ENCODE results near the gene TMPRSS15.

Gene TMPRSS15

DNA sequence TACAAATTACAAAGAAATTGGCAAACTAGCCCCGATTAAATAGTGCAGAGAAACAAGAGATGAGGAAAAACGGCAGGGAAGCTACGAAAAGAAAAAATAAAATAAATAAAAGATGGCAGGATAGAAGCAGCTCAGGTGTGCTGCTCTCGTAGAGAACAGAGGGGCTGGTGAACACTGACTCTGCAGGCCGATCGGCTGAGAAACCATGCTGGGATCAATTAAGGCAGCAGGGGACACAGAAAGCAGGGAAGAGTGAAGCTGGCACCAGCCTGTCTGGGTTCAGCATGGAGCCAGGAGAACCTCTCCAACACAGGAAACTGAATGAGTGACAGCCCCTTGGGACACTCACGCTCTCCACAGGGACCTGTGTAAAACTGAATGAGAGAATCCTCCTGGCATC, 39.5 kb upstream of the TMPRSS15 start:
- ATAC-seq (ENCODE audit: low read depth) (no peak), DNase-seq (ENCODE audit: low spot score) (no peak)
- H3K36me3 ChIP-seq (ENCODE audit: low read depth): no peaks in the 10 kb centered on the region
- H3K9me3 ChIP-seq (ENCODE audit: severe bottlenecking): no peaks in the 10 kb centered on the region
- H3K4me3 ChIP-seq (ENCODE audit: severe bottlenecking): no peak overlapping the region
- H3K4me1 ChIP-seq (ENCODE audit: insufficient read depth, poor library complexity, severe bottlenecking): no peaks in the 10 kb centered on the region
- no peaks in the 10 kb centered on the region for H3K27me3 ChIP-seq (ENCODE audit: insufficient read depth, poor library complexity, severe bottlenecking)
- TF ChIP-seq, protein P1, sequence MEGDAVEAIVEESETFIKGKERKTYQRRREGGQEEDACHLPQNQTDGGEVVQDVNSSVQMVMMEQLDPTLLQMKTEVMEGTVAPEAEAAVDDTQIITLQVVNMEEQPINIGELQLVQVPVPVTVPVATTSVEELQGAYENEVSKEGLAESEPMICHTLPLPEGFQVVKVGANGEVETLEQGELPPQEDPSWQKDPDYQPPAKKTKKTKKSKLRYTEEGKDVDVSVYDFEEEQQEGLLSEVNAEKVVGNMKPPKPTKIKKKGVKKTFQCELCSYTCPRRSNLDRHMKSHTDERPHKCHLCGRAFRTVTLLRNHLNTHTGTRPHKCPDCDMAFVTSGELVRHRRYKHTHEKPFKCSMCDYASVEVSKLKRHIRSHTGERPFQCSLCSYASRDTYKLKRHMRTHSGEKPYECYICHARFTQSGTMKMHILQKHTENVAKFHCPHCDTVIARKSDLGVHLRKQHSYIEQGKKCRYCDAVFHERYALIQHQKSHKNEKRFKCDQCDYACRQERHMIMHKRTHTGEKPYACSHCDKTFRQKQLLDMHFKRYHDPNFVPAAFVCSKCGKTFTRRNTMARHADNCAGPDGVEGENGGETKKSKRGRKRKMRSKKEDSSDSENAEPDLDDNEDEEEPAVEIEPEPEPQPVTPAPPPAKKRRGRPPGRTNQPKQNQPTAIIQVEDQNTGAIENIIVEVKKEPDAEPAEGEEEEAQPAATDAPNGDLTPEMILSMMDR (IDR thresholded peaks at IDR 0.05; ENCODE audit: poor library complexity, severe bottlenecking): no peak
- no peak overlapping the region for H3K27ac ChIP-seq (ENCODE audit: poor library complexity, severe bottlenecking)

DNA sequence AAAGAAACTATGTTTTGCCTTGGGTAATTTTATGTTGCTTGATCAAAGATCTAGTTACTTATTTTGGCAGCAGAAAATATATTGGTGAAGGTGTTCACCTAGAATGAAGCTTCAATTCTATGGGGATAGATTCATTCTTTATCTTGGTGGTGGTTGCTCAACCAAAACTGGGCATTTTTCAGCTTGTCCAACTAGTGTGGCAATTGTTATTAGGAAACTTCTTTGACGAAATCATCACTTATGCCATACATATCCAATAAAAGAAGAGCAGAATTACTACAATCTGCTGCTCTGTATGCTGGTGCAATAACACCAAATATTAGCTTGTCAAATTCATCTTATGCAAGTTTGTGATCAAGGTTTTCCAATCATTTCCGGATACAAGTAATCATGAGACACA, 26.8 kb upstream of the TMPRSS15 start:
- TF ChIP-seq, protein P1 (IDR thresholded peaks at IDR 0.05; ENCODE audit: poor library complexity, severe bottlenecking): no peak
- no peaks in the 10 kb centered on the region for H3K36me3 ChIP-seq (ENCODE audit: low read depth)
- H3K4me1 ChIP-seq (ENCODE audit: insufficient read depth, poor library complexity, severe bottlenecking): no peaks in the 10 kb centered on the region
- no peak overlapping the region for H3K27ac ChIP-seq (ENCODE audit: poor library complexity, severe bottlenecking)
- no peak for ATAC-seq (ENCODE audit: low read depth)
- no peak overlapping the region for H3K4me3 ChIP-seq (ENCODE audit: severe bottlenecking)
- DNase-seq (ENCODE audit: low spot score): no peak
- peaks cover 24% of the 10 kb centered on the region for H3K27me3 ChIP-seq (ENCODE audit: insufficient read depth, poor library complexity, severe bottlenecking)
- H3K9me3 ChIP-seq (ENCODE audit: severe bottlenecking): no peaks in the 10 kb centered on the region

DNA sequence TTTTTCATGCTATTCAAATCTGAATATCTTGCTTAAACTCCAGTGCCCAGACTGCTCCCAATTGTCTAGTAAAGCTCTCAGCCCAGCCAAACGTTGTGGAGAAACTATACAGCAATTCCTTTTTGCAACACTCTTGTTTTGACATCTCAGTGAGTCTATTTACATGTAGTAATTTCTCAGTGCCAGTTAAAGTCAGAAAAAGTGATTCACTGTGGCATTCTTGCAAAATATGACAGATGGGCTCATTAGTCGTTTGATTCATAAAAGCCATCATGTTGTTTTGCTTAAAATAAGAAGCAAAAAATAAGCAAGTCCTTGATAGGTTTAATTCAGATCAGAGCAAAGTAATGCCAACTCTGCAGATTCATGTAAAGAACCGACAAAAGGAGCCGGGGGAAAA, 20.7 kb upstream of the TMPRSS15 start:
- peaks cover 28% of the 10 kb centered on the region for H3K27me3 ChIP-seq (ENCODE audit: insufficient read depth, poor library complexity, severe bottlenecking)
- no peak for DNase-seq (ENCODE audit: low spot score)

DNA sequence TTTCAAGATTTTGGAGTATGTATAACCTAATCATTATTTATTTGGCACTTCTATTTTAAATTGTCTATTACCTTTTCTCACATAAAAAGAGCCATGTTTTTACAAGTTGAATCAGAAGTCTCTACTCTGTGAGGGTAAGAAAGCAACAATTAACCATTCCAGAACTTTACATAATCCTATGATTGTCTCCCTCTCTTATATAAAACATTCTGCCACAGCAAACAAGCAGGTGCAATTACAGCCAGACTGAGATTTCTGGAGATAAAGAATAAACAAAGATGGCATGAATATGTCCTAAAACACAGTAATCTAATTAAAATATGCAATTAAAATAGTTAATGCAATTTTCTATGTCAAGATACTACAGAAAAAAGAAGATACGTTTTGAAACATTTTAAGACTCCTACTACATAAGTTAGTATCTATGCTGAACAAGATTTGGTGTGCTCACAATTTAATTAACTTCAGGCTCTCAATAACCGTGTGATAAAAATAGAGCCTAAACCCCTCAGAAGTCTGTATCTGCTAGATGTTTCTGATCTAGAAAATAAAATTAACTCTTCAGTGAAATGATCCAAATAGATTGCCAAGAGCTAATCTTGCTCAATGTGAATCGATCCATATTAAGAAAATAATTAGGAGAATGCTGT, 13.7 kb upstream of the TMPRSS15 start:
- Histone ChIP-seq H3K4me1 (ENCODE audit: insufficient read depth, poor library complexity, severe bottlenecking) (no peaks in the 10 kb centered on the region), H3K27me3 (ENCODE audit: insufficient read depth, poor library complexity, severe bottlenecking) (peaks cover 9% of the 10 kb centered on the region), H3K27ac (ENCODE audit: poor library complexity, severe bottlenecking) (no peak overlapping the region), H3K4me3 (ENCODE audit: severe bottlenecking) (no peak overlapping the region), H3K36me3 (ENCODE audit: low read depth) (no peaks in the 10 kb centered on the region), H3K9me3 (ENCODE audit: severe bottlenecking) (no peaks in the 10 kb centered on the region)
- DNase-seq (ENCODE audit: low spot score) (no peak), ATAC-seq (ENCODE audit: low read depth) (no peak)
- TF ChIP-seq, protein P1 (IDR thresholded peaks at IDR 0.05; ENCODE audit: poor library complexity, severe bottlenecking): no peak

More for the DNA sequence above, 20.7 kb upstream of the TMPRSS15 start:
- H3K27ac ChIP-seq (ENCODE audit: poor library complexity, severe bottlenecking): no peak overlapping the region
- H3K9me3 ChIP-seq (ENCODE audit: severe bottlenecking): no peaks in the 10 kb centered on the region
- no peak overlapping the region for H3K4me3 ChIP-seq (ENCODE audit: severe bottlenecking)
- H3K4me1 ChIP-seq (ENCODE audit: insufficient read depth, poor library complexity, severe bottlenecking): no peaks in the 10 kb centered on the region
- ATAC-seq (ENCODE audit: low read depth): no peak
- TF ChIP-seq, protein P1 (IDR thresholded peaks at IDR 0.05; ENCODE audit: poor library complexity, severe bottlenecking): no peak
- no peaks in the 10 kb centered on the region for H3K36me3 ChIP-seq (ENCODE audit: low read depth)

DNA sequence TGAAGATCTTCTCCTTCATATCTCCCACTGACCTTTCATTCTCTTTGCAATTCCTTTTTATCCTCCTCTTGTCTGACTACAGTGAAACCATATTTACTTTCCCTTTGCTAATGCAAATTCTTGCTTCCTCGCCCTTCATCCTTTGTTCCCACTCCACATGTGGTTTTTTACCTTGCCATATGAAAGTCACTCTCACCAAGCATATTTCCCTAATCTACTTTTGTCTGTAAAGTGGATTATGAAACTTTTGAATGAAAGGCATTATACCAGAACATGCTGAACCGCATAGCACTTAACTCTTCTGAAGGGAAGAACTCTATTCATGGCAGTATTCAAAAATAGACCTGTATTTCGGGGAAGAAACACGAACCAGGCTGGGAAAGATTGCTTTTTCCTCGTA, 8.0 kb upstream of the TMPRSS15 start:
- Histone ChIP-seq H3K4me1 (ENCODE audit: insufficient read depth, poor library complexity, severe bottlenecking) (no peaks in the 10 kb centered on the region), H3K4me3 (ENCODE audit: severe bottlenecking) (no peak overlapping the region), H3K27ac (ENCODE audit: poor library complexity, severe bottlenecking) (no peak overlapping the region), H3K9me3 (ENCODE audit: severe bottlenecking) (no peaks in the 10 kb centered on the region), H3K36me3 (ENCODE audit: low read depth) (no peaks in the 10 kb centered on the region), H3K27me3 (ENCODE audit: insufficient read depth, poor library complexity, severe bottlenecking) (peaks cover 13% of the 10 kb centered on the region)
- TF ChIP-seq, protein P1 (IDR thresholded peaks at IDR 0.05; ENCODE audit: poor library complexity, severe bottlenecking): no peak
- DNase-seq (ENCODE audit: low spot score) (no peak), ATAC-seq (ENCODE audit: low read depth) (no peak)
